ENCODE data around the gene TRPM4.
"Not testable (repeated sequence)": the region's sequence is repeated elsewhere in the genome, so short reads cannot be mapped to it uniquely, and the experiment has no call there.

TRPM4 gene

DNA sequence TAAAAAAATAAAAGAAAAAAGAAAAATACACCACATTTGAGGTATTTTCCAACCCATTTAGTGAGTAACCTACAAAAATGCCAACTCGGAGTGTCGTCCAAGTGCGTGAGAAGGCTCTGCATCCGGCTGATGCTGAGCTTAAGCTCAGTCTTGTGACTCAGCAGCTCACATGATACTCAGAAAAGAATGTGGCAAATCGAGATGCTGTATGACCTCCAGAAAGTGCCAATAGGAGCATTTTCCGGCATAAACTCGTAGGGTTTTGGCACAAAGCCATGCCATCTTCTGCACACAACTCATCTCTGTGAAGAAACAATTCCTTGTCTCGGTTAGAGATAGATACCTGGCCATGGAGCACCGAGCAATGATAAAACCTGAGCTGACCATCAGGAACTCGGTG, 58.5 kb downstream of the TRPM4 start:
- 84% methylated on average over 10 of the region's 10 CpGs for whole genome bisulfite sequencing
- Histone ChIP-seq H3K9ac (ENCODE audit: low read depth, low read length) (no peak overlapping the region), H3K9me3 (ENCODE audit: insufficient read depth, low read depth, low read length) (no peaks in the 10 kb centered on the region), H3K4me3 (ENCODE audit: low read length) (no peak overlapping the region), H3K27me3 (ENCODE audit: insufficient read depth, low read length) (no peaks in the 10 kb centered on the region), H3K4me1 (ENCODE audit: insufficient read depth, low read length) (no peaks in the 10 kb centered on the region), H3K36me3 (ENCODE audit: insufficient read depth, low read length) (no peaks in the 10 kb centered on the region), H3K27ac (ENCODE audit: low read depth, low read length) (no peak overlapping the region)

DNA sequence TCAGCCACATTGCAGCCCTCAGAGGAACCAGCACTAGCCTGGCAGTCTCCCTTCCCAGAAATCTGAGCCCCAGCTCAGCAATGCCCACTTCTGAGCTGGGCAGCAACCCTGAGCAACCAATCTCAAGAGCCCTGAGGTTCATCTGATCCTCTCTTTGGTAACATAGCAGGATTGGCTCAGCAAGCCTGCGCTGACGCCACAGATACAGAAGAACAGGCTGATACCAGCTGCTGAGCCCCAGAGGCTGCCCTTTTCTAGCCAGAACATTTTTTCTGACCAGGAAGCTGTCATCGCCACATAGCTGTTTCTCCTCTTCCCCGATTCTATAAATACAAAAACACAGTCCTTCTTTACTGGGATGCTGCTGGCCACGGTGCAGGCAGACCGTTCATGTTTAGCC, 59.8 kb downstream of the TRPM4 start:
- Histone ChIP-seq H3K36me3 (ENCODE audit: insufficient read depth, low read length) (no peaks in the 10 kb centered on the region), H3K4me1 (ENCODE audit: insufficient read depth, low read length) (no peaks in the 10 kb centered on the region), H3K4me3 (ENCODE audit: low read length) (no peak overlapping the region), H3K9ac (ENCODE audit: low read depth, low read length) (no peak overlapping the region), H3K27me3 (ENCODE audit: insufficient read depth, low read length) (no peaks in the 10 kb centered on the region), H3K9me3 (ENCODE audit: insufficient read depth, low read depth, low read length) (no peaks in the 10 kb centered on the region), H3K27ac (ENCODE audit: low read depth, low read length) (no peak overlapping the region)
- WGBS = 86% methylated on average over 6 of the region's 6 CpGs

DNA sequence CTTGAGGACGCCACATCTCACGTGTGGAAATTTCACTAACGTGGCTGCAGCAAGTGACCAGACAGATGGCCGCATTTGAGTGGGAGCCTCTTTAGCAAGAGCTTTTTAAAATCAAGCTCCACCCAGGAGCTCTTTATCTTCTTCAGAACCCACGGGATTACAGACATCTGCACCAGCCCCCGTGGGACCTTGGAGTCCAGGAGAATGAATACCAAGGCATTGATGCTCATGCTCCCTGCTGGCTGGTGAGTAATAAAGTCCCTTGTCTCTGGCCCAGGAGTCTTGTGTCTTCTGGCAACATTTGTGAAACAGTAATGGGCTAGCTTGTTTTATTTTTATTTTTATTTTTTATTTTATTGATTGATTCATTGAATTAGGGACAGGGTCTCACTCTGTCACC, 64.4 kb downstream of the TRPM4 start:
- no peak overlapping the region for H3K9ac ChIP-seq (ENCODE audit: low read depth, low read length)
- no peaks in the 10 kb centered on the region for H3K9me3 ChIP-seq (ENCODE audit: insufficient read depth, low read depth, low read length)
- H3K4me1 ChIP-seq (ENCODE audit: insufficient read depth, low read length) = no peaks in the 10 kb centered on the region
- H3K4me3 ChIP-seq (ENCODE audit: low read length) = no peak overlapping the region
- H3K36me3 ChIP-seq (ENCODE audit: insufficient read depth, low read length) = no peaks in the 10 kb centered on the region
- H3K27me3 ChIP-seq (ENCODE audit: insufficient read depth, low read length) = no peaks in the 10 kb centered on the region
- no peak overlapping the region for H3K27ac ChIP-seq (ENCODE audit: low read depth, low read length)
- 85% methylated on average over 6 of the region's 6 CpGs for WGBS

DNA sequence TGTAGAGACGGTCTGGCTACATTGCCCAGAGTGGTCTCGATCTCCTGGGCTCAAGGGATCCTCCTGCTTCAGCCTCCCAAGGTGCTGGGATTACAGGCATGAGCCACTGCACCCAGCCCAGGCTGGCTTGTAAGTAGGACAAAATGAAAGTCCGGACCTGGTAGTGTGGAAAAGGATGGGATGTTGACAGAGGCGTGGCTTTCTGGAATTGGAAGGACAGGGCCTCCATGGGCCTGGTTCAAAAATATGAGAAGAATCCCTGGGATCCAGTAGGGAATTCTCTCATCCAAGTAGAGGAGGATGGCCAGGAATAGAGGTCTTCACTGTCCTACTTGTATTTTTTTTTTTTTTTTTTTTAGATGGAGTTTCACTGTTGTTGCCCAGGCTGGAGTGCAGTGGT, 64.9 kb downstream of the TRPM4 start:
- WGBS = 92% methylated on average over 4 of the region's 4 CpGs
- Histone ChIP-seq H3K36me3 (ENCODE audit: insufficient read depth, low read length) (no peaks in the 10 kb centered on the region), H3K27me3 (ENCODE audit: insufficient read depth, low read length) (no peaks in the 10 kb centered on the region), H3K4me1 (ENCODE audit: insufficient read depth, low read length) (no peaks in the 10 kb centered on the region), H3K4me3 (ENCODE audit: low read length) (no peak overlapping the region), H3K9ac (ENCODE audit: low read depth, low read length) (no peak overlapping the region), H3K9me3 (ENCODE audit: insufficient read depth, low read depth, low read length) (no peaks in the 10 kb centered on the region), H3K27ac (ENCODE audit: low read depth, low read length) (no peak overlapping the region)

DNA sequence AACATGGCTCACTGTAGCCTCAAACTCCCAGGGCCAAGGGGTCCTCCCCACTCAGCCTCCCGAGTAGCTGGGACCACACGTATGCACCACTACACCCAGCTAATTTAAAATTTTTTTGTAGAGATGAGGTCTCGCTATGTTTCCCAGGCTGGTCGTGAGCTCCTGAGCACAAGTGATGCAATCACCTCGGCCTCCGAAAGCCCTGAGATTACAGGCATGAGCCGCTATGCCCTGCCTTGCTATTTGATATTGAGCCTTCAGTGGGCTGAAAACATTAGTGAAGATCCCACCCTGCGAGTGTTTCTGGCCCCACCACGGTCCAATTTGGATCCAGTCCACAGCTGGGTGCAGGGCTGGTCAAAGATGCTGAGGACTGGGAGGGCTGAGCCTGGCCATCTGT, 65.9 kb downstream of the TRPM4 start:
- Histone ChIP-seq H3K4me1 (ENCODE audit: insufficient read depth, low read length) (no peaks in the 10 kb centered on the region), H3K27me3 (ENCODE audit: insufficient read depth, low read length) (no peaks in the 10 kb centered on the region), H3K4me3 (ENCODE audit: low read length) (no peak overlapping the region), H3K36me3 (ENCODE audit: insufficient read depth, low read length) (no peaks in the 10 kb centered on the region), H3K9ac (ENCODE audit: low read depth, low read length) (no peak overlapping the region), H3K27ac (ENCODE audit: low read depth, low read length) (no peak overlapping the region), H3K9me3 (ENCODE audit: insufficient read depth, low read depth, low read length) (no peaks in the 10 kb centered on the region)
- WGBS = 90% methylated on average over 9 of the region's 9 CpGs

DNA sequence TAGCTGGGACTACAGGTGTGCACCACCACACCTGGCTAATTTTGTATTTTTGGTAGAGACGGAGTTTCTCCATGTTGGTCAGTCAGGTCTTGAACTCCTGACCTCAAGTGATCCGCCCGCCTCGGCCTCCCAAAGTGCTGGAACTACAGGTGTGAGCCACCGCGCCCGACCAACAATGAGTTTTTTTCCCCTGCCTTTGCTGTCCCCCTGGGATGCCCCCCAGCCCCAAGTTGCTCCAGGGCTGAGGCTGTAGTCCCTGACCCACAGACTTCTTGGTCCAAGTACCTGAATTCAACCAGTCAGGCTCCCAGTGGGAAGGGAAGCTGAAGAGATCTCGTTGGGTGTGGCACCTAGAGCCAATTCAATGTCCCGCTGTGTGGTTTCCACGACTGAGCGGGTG, 66.8 kb downstream of the TRPM4 start:
- H3K36me3 ChIP-seq (ENCODE audit: insufficient read depth, low read length); H3K27ac ChIP-seq (ENCODE audit: low read depth, low read length); H3K9me3 ChIP-seq (ENCODE audit: insufficient read depth, low read depth, low read length); H3K4me3 ChIP-seq (ENCODE audit: low read length); H3K27me3 ChIP-seq (ENCODE audit: insufficient read depth, low read length); H3K9ac ChIP-seq (ENCODE audit: low read depth, low read length); H3K4me1 ChIP-seq (ENCODE audit: insufficient read depth, low read length): not testable (repeated sequence)
- 95% methylated on average over 11 of the region's 11 CpGs for WGBS

DNA sequence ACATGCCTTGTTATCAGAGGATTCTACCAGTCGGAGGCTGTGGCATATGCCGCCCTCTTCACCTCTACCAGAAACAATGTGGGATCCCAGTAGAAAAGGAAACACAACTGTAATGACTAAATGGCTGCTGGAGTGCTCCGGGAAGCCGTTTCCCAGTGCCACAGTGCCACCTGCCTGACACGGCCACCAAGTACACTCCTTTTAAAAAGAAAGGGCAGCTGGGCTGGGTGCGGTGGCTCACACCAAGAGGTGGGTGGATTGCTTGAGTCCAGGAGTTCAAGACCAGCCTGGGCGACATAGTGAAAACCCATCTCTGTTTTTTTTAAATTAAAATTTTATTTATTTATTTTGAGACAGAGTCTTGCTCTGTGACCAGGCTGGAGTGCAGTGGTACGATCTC, 67.3 kb downstream of the TRPM4 start:
- Histone ChIP-seq H3K36me3 (ENCODE audit: insufficient read depth, low read length) (no peaks in the 10 kb centered on the region), H3K9me3 (ENCODE audit: insufficient read depth, low read depth, low read length) (no peaks in the 10 kb centered on the region), H3K9ac (ENCODE audit: low read depth, low read length) (no peak overlapping the region), H3K27ac (ENCODE audit: low read depth, low read length) (no peak overlapping the region), H3K27me3 (ENCODE audit: insufficient read depth, low read length) (no peaks in the 10 kb centered on the region), H3K4me3 (ENCODE audit: low read length) (no peak overlapping the region), H3K4me1 (ENCODE audit: insufficient read depth, low read length) (no peaks in the 10 kb centered on the region)
- 45% methylated on average over 7 of the region's 8 CpGs for WGBS

DNA sequence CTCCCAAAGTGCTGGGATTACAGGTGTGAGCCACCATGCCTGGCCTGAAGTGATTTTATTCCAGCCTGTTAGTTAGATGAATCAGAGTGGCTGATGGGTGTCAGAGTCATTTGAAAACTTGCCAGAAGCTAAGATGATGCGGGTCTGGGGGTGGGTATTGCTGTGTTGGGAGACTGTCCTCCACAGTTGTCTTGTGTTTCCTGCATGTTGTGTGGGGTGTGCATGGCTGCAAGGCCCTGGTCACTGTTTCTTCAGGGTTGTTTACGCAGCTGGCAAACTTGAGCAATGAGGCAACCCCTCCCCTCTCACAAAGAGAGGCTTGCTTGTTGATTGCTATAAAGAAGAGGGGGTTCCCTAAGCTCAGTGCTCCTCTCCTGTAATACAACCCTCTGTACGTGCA, 71.8 kb downstream of the TRPM4 start:
- Histone ChIP-seq H3K9ac (ENCODE audit: low read depth, low read length) (no peak overlapping the region), H3K9me3 (ENCODE audit: insufficient read depth, low read depth, low read length) (no peaks in the 10 kb centered on the region), H3K27me3 (ENCODE audit: insufficient read depth, low read length) (no peaks in the 10 kb centered on the region), H3K4me3 (ENCODE audit: low read length) (no peak overlapping the region), H3K36me3 (ENCODE audit: insufficient read depth, low read length) (no peaks in the 10 kb centered on the region), H3K4me1 (ENCODE audit: insufficient read depth, low read length) (no peaks in the 10 kb centered on the region), H3K27ac (ENCODE audit: low read depth, low read length) (no peak overlapping the region)
- WGBS = 81% methylated on average over 2 of the region's 3 CpGs

DNA sequence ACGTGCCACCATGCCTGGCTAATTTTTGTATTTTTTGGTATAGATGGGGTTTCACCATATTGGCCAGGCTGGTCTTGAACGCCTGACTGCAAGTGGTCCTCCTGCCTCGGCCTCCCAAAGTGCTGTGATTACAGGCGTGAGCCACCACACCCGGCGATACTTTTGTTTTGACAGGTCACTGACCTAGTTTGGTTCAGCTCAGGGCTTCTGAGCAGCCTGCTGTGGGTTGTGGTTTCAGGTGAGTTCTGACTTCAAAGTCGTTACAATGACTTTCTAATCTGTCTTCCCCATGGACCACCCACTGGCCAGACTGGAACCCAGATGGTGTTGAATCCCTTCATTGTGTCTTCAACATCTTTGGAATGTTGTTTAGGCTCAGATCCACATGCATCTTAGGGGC, 73.8 kb downstream of the TRPM4 start:
- H3K9ac ChIP-seq (ENCODE audit: low read depth, low read length) = no peak overlapping the region
- H3K36me3 ChIP-seq (ENCODE audit: insufficient read depth, low read length) = no peaks in the 10 kb centered on the region
- no peaks in the 10 kb centered on the region for H3K27me3 ChIP-seq (ENCODE audit: insufficient read depth, low read length)
- no peak overlapping the region for H3K4me3 ChIP-seq (ENCODE audit: low read length)
- 90% methylated on average over 7 of the region's 7 CpGs for WGBS
- no peaks in the 10 kb centered on the region for H3K4me1 ChIP-seq (ENCODE audit: insufficient read depth, low read length)
- H3K9me3 ChIP-seq (ENCODE audit: insufficient read depth, low read depth, low read length) = no peaks in the 10 kb centered on the region
- no peak overlapping the region for H3K27ac ChIP-seq (ENCODE audit: low read depth, low read length)

DNA sequence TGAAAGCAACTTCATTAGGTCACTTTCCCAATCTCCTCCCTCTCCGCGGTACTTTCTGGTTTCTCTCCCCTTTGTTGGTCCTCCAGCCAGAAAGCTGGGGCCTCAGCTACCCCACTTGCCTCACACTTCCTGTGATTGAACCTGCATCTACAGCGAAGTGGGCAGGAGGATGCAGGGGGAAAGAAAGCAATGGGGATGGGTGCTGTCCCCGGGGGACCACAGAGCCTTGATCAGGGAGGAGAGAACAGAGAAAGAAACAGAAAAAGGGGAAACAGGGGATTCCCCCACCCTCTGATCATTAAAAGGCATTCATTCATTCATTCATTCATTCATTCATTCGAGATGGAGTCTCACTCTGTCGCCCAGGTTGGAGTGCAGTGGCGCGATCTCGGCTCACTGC, 74.2 kb downstream of the TRPM4 start:
- Histone ChIP-seq H3K9ac (ENCODE audit: low read depth, low read length) (no peak overlapping the region), H3K4me1 (ENCODE audit: insufficient read depth, low read length) (no peaks in the 10 kb centered on the region), H3K9me3 (ENCODE audit: insufficient read depth, low read depth, low read length) (no peaks in the 10 kb centered on the region), H3K27ac (ENCODE audit: low read depth, low read length) (no peak overlapping the region), H3K36me3 (ENCODE audit: insufficient read depth, low read length) (no peaks in the 10 kb centered on the region), H3K27me3 (ENCODE audit: insufficient read depth, low read length) (no peaks in the 10 kb centered on the region), H3K4me3 (ENCODE audit: low read length) (no peak overlapping the region)
- 79% methylated on average over 9 of the region's 9 CpGs for WGBS

DNA sequence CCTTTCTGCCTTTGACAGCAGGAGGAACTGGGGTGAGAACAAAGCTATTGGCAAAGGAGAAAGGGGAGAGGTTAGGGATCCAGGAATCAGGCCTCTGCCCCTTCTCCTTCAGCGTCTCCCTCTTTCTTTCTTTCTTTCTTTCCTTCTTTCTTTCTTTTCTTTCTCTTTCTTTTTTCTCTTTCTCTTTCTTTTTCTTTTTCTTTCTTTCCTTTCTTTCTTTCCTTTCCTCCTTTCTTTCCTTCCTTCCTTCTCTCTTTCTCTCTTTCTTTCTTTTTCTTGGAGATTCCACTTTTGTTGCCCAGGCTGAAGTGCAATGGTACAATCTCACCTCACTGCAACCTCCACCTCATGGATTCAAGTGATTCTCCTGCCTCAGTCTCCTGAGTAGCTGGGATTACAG, 75.6 kb downstream of the TRPM4 start:
- H3K4me1 ChIP-seq (ENCODE audit: insufficient read depth, low read length) = no peaks in the 10 kb centered on the region
- H3K9me3 ChIP-seq (ENCODE audit: insufficient read depth, low read depth, low read length) = no peaks in the 10 kb centered on the region
- no peak overlapping the region for H3K4me3 ChIP-seq (ENCODE audit: low read length)
- no peak overlapping the region for H3K9ac ChIP-seq (ENCODE audit: low read depth, low read length)
- H3K36me3 ChIP-seq (ENCODE audit: insufficient read depth, low read length) = no peaks in the 10 kb centered on the region
- WGBS = 85% methylated on average over 1 of the region's 1 CpG
- no peak overlapping the region for H3K27ac ChIP-seq (ENCODE audit: low read depth, low read length)
- H3K27me3 ChIP-seq (ENCODE audit: insufficient read depth, low read length) = no peaks in the 10 kb centered on the region

DNA sequence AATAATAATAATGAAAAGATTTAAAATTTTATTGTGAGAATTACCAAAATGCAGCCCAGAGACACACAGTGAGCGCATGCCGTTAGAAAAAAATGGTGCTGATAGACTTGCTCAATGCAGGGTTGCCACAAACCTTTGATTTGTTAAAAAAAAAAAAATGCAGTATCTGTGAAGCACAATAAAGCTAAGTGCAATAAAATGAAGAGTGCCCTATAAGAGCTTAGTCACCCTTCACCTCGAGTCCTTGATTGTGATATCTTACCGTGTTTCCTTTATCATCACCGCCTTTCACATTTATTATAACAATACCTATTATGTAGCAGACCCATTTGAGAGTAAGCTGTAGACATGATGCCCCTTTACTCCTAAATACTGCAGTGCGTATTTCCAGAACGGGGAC, 84.2 kb downstream of the TRPM4 start:
- 93% methylated on average over 7 of the region's 7 CpGs for WGBS
- Histone ChIP-seq H3K36me3 (ENCODE audit: insufficient read depth, low read length) (no peaks in the 10 kb centered on the region), H3K4me1 (ENCODE audit: insufficient read depth, low read length) (no peaks in the 10 kb centered on the region), H3K9ac (ENCODE audit: low read depth, low read length) (no peak overlapping the region), H3K27me3 (ENCODE audit: insufficient read depth, low read length) (no peaks in the 10 kb centered on the region), H3K9me3 (ENCODE audit: insufficient read depth, low read depth, low read length) (no peaks in the 10 kb centered on the region), H3K27ac (ENCODE audit: low read depth, low read length) (no peak overlapping the region), H3K4me3 (ENCODE audit: low read length) (no peak overlapping the region)

Data from HUES64 (cell line).